HEK293 (cell line): ENCODE results near the gene CAPN10.
A peak's percentile ranks its signal among the peaks of the same experiment; 100 is the strongest.

Experiments
- CTCF ChIA-PET: fragments of 350-600 bp; formaldehyde crosslinking; extraction: SDS; loops from one replicate; lab custom pipeline; 2021; ENCODE audit warnings: antibody characterized with exemption; lab: Yijun Ruan, JAX
- POLR2A ChIA-PET: fragments of 300-600 bp; formaldehyde crosslinking; extraction: SDS; loops from one replicate; lab custom pipeline; 2020; ENCODE audit warnings: antibody characterized with exemption, inconsistent platforms; lab: Yijun Ruan, JAX
- H3K27ac ChIP-seq: fragments of 200-500 bp; sonication (Bioruptor generic); 2 replicates; pipeline ENCODE4 v1.5.1; 2014; ENCODE audit warnings: low read depth, low read length, control low read depth, inconsistent platforms; ENCODE audit errors: extremely low read depth
- H3K36me3 ChIP-seq, 2 experiments: fragments of 200-500 bp in 1 of 2; sonication (Bioruptor generic) in 1 of 2; 1 replicate in 1 of 2; 2 replicates in 1 of 2; pipeline ENCODE4 v1.5.1; 2014 to 2017; ENCODE audit warnings: inconsistent platforms in 2 of 2, low read length in 2 of 2; ENCODE audit not compliant: control insufficient read depth in 2 of 2, insufficient read depth in 1 of 2
- H3K4me1 ChIP-seq: fragments of 200-500 bp; sonication (Bioruptor generic); 2 replicates; pipeline ENCODE4 v1.5.1; 2014; ENCODE audit warnings: mild to moderate bottlenecking, low read length, inconsistent platforms; ENCODE audit not compliant: control insufficient read depth, insufficient read depth
- H3K4me3 ChIP-seq: 2 replicates; pipeline ENCODE4 v1.5.1; 2011; ENCODE audit warnings: low read depth, mild to moderate bottlenecking, control low read depth, low read length, moderate library complexity
- H3K9me3 ChIP-seq: fragments of 200-500 bp; sonication (Bioruptor generic); 2 replicates; pipeline ENCODE4 v1.5.1; 2014; ENCODE audit warnings: low read depth, low read length, inconsistent platforms; ENCODE audit not compliant: control insufficient read depth, insufficient read depth
- CTCF ChIP-seq: fragments of 450-650 bp; formaldehyde crosslinking; IDR thresholded peaks from 2 replicates; pipeline ENCODE4 v1.5.1; 2016; ENCODE audit warnings: missing biosample characterization, missing genetic modification characterization
- EGR2 ChIP-seq: fragments of 450-650 bp; formaldehyde crosslinking; IDR thresholded peaks from 2 replicates; pipeline ENCODE4 v1.5.1; 2016; ENCODE audit warnings: low read depth, missing biosample characterization, missing genetic modification characterization
- GFI1B ChIP-seq: fragments of 450-650 bp; formaldehyde crosslinking; IDR thresholded peaks from 2 replicates; pipeline ENCODE4 v1.5.1; 2016; ENCODE audit warnings: missing biosample characterization, missing genetic modification characterization
- HOXC10 ChIP-seq: sonication (generic); formaldehyde crosslinking; IDR thresholded peaks from 2 replicates; pipeline ENCODE4 v1.8.1; 2023; ENCODE audit warnings: mild to moderate bottlenecking, missing genetic modification reagents
- KLF10 ChIP-seq: fragments of 450-650 bp; IDR thresholded peaks from 2 replicates; pipeline ENCODE4 v1.5.1; 2018; ENCODE audit warnings: missing biosample characterization, mild to moderate bottlenecking, missing genetic modification characterization
- ZBTB6 ChIP-seq: fragments of 450-650 bp; formaldehyde crosslinking; IDR thresholded peaks from 2 replicates; pipeline ENCODE4 v1.5.1; 2017; ENCODE audit warnings: missing biosample characterization, missing genetic modification characterization
- ZFP41 ChIP-seq: fragments of 450-650 bp; formaldehyde crosslinking; IDR thresholded peaks from 2 replicates; pipeline ENCODE4 v1.5.1; 2016; ENCODE audit warnings: missing biosample characterization, missing genetic modification characterization, borderline replicate concordance
- ZFP69B ChIP-seq: fragments of 450-650 bp; formaldehyde crosslinking; IDR thresholded peaks from 2 replicates; pipeline ENCODE4 v1.5.1; 2016; ENCODE audit warnings: missing biosample characterization, missing genetic modification characterization
- ZNF114 ChIP-seq: fragments of 450-650 bp; formaldehyde crosslinking; IDR thresholded peaks from 2 replicates; pipeline ENCODE4 v1.5.0; 2017; ENCODE audit warnings: missing biosample characterization, missing genetic modification characterization
- ZNF138 ChIP-seq: fragments of 450-650 bp; formaldehyde crosslinking; IDR thresholded peaks from 2 replicates; pipeline ENCODE4 v1.5.1; 2016; ENCODE audit warnings: missing biosample characterization, missing genetic modification characterization, borderline replicate concordance
- ZNF223 ChIP-seq: fragments of 450-650 bp; formaldehyde crosslinking; IDR thresholded peaks from 2 replicates; pipeline ENCODE4 v1.5.1; 2016; ENCODE audit warnings: missing biosample characterization, missing genetic modification characterization
- ZNF23 ChIP-seq: fragments of 450-650 bp; formaldehyde crosslinking; IDR thresholded peaks from 2 replicates; pipeline ENCODE4 v1.5.1; 2016; ENCODE audit warnings: missing biosample characterization, missing genetic modification characterization, borderline replicate concordance
- ZNF24 ChIP-seq: fragments of 450-650 bp; formaldehyde crosslinking; IDR thresholded peaks from 2 replicates; pipeline ENCODE4 v1.5.1; 2016; ENCODE audit warnings: missing biosample characterization, missing genetic modification characterization
- ZNF248 ChIP-seq: fragments of 450-650 bp; formaldehyde crosslinking; IDR thresholded peaks from 2 replicates; pipeline ENCODE4 v1.5.1; 2017; ENCODE audit warnings: missing biosample characterization, missing genetic modification characterization
- ZNF350 ChIP-seq: fragments of 450-650 bp; formaldehyde crosslinking; IDR thresholded peaks from 2 replicates; pipeline ENCODE4 v1.5.0; 2017; ENCODE audit warnings: missing biosample characterization, mild to moderate bottlenecking, missing genetic modification characterization
- ZNF37A ChIP-seq: fragments of 450-650 bp; IDR thresholded peaks from 2 replicates; pipeline ENCODE4 v1.5.1; 2018; ENCODE audit warnings: missing biosample characterization, missing genetic modification characterization
- ZNF398 ChIP-seq: fragments of 450-650 bp; formaldehyde crosslinking; IDR thresholded peaks from 2 replicates; pipeline ENCODE4 v1.5.1; 2017; ENCODE audit warnings: missing biosample characterization, missing genetic modification characterization
- ZNF513 ChIP-seq: fragments of 450-650 bp; IDR thresholded peaks from 2 replicates; pipeline ENCODE4 v1.5.1; 2018; ENCODE audit warnings: missing biosample characterization, missing genetic modification characterization
- ZNF521 ChIP-seq: fragments of 450-650 bp; formaldehyde crosslinking; IDR thresholded peaks from 2 replicates; pipeline ENCODE4 v1.5.1; 2017; ENCODE audit warnings: missing biosample characterization, mild to moderate bottlenecking, missing genetic modification characterization
- ZNF580 ChIP-seq: fragments of 450-650 bp; formaldehyde crosslinking; IDR thresholded peaks from 2 replicates; pipeline ENCODE4 v1.5.1; 2016; ENCODE audit warnings: missing biosample characterization, missing genetic modification characterization
- ZNF658 ChIP-seq: fragments of 450-650 bp; formaldehyde crosslinking; IDR thresholded peaks from 2 replicates; pipeline ENCODE4; 2016; ENCODE audit warnings: missing biosample characterization, missing genetic modification characterization
- ZNF670 ChIP-seq: fragments of 450-650 bp; formaldehyde crosslinking; IDR thresholded peaks from 2 replicates; pipeline ENCODE4 v1.5.1; 2016; ENCODE audit warnings: missing biosample characterization, missing genetic modification characterization, low read depth
- ZNF692 ChIP-seq: fragments of 450-650 bp; formaldehyde crosslinking; IDR thresholded peaks from 2 replicates; pipeline ENCODE4 v1.5.1; 2016; ENCODE audit warnings: missing biosample characterization, missing genetic modification characterization

Gene CAPN10

GRCh38 chr2:240643811-240644150, 57.2 kb downstream of the CAPN10 start:
- TF ChIP-seq ZNF513 (tag by site-specific recombination), result no peak
- TF ChIP-seq KLF10 (tag by site-specific recombination), result no peak
- no peak for TF ChIP-seq EGR2 (tag by site-specific recombination)
- no peak for TF ChIP-seq ZNF138
- no peak for TF ChIP-seq ZNF223
- TF ChIP-seq ZNF248 (tag by site-specific recombination), result no peak
- no peak for TF ChIP-seq ZNF580 (tag by site-specific recombination)
- no peak for TF ChIP-seq ZNF350 (tag by site-specific recombination)
- TF ChIP-seq ZNF521 (tag by site-specific recombination), result no peak
- TF ChIP-seq ZNF692, result no peak
- no peak for TF ChIP-seq ZNF23 (tag by site-specific recombination)
- no peak for TF ChIP-seq CTCF (tag by site-specific recombination)
- TF ChIP-seq ZFP41 (tag by site-specific recombination), result no peak
- no peak for TF ChIP-seq GFI1B (tag by site-specific recombination)
- no peak for TF ChIP-seq ZNF670
- TF ChIP-seq HOXC10, result no peak
- no peak for TF ChIP-seq ZNF658
- H3K36me3 ChIP-seq, result no peaks in the 10 kb centered on the region
- H3K9me3 ChIP-seq, result no peaks in the 10 kb centered on the region
- ChIA-PET POLR2A (interaction anchor here (0.8 kb wide), 1 partner anchor 15 kb away, joined by 4 read pairs; no protein-coding TSS in a partner anchor), CTCF (interaction anchor here (0.7 to 1.3 kb wide), 2 partner anchors 13 to 16 kb away, joined by 3 to 4 read pairs; no protein-coding TSS in a partner anchor)
- H3K27ac ChIP-seq, result no peak overlapping the region
- H3K4me3 ChIP-seq, result no peak overlapping the region
- no peaks in the 10 kb centered on the region for H3K4me1 ChIP-seq

- H3K4me1 ChIP-seq, result no peaks in the 10 kb centered on the region
- H3K9me3 ChIP-seq, result no peaks in the 10 kb centered on the region
- TF ChIP-seq ZNF398 (tag by site-specific recombination) (0 out of 2 replicates have a peak, but pooled peaks have one; percentile 24), ZBTB6 (tag by site-specific recombination) (no peak), ZNF24 (tag by site-specific recombination) (no peak), ZNF37A (tag by site-specific recombination) (no peak), ZFP69B (no peak), ZNF114 (no peak)
- no peaks in the 10 kb centered on the region for H3K36me3 ChIP-seq
- CTCF ChIA-PET, result interaction anchor here (0.7 to 1.3 kb wide), 2 partner anchors 12 to 17 kb away, joined by 3 to 4 read pairs; no protein-coding TSS in a partner anchor
- no peak overlapping the region for H3K27ac ChIP-seq
- no peak overlapping the region for H3K4me3 ChIP-seq
- POLR2A ChIA-PET, result interaction anchor here (0.8 kb wide), 1 partner anchor 15 kb away, joined by 4 read pairs; no protein-coding TSS in a partner anchor
Measured at GRCh38 chr2:240644171-240644651, 57.7 kb downstream of the CAPN10 start.
